Heart left ventricle (tissue), 16 donors: ENCODE measurements around the gene ANKRD44. TPM values are rescaled to one million over a fixed set of nuclear protein-coding genes. Genes with fewer than 3 reads are reported as not detected.

Experiments
- ATAC-seq, 4 donors: fragments of 200-7000 bp; cut with Tn5 transposase; one replicate each; pipeline ENCODE4 v1.9.1; 2020 to 2022; ENCODE audit warnings: moderate library complexity in 4 of 4, mild to moderate bottlenecking in 3 of 4, moderate number of reproducible peaks in 1 of 4
- DNase-seq, 5 donors: peaks; one replicate each; pipeline ENCODE4 v3.0.0-alpha.2; 2020
- H3K27ac ChIP-seq, 12 donors: fragments of 200-600 bp; sonication (generic) in 4 of 12; one replicate each; pipeline versions ENCODE4 v1.5.0 to v1.8.0; 2016 to 2022; ENCODE audit warnings: mild to moderate bottlenecking in 2 of 12
- H3K27me3 ChIP-seq, 9 donors: fragments of 200-600 bp; sonication (generic) in 2 of 9; one replicate each; pipeline versions ENCODE4 v1.5.1 to v1.8.0; 2016 to 2022; ENCODE audit warnings: mild to moderate bottlenecking in 3 of 9
- H3K36me3 ChIP-seq, 9 donors: fragments of 200-600 bp; sonication (generic) in 2 of 9; one replicate each; pipeline versions ENCODE4 v1.5.0 to v1.8.0; 2018 to 2022; ENCODE audit warnings: mild to moderate bottlenecking in 2 of 9
- H3K4me1 ChIP-seq, 12 donors: fragments of 200-600 bp; sonication (generic) in 4 of 12; one replicate each; pipeline versions ENCODE4 v1.5.0 to v1.8.0; 2016 to 2022; ENCODE audit warnings: mild to moderate bottlenecking in 3 of 12
- H3K4me3 ChIP-seq, 12 donors: fragments of 200-600 bp; sonication (generic) in 4 of 12; one replicate each; pipeline versions ENCODE4 v1.5.0 to v1.8.0; 2017 to 2022; ENCODE audit warnings: mild to moderate bottlenecking in 9 of 12, moderate library complexity in 4 of 12
- H3K9me3 ChIP-seq, 12 donors: fragments of 200-600 bp; sonication (generic) in 4 of 12; one replicate each; pipeline versions ENCODE4 v1.5.0 to v1.8.0; 2016 to 2022; ENCODE audit warnings: mild to moderate bottlenecking in 1 of 12
- CTCF ChIP-seq, 12 donors: fragments of 200-600 bp; sonication (generic) in 4 of 12; IDR thresholded peaks; one replicate each; pipeline versions ENCODE4 v1.5.0 to v1.8.0; 2018 to 2022; ENCODE audit warnings: antibody characterized with exemption in 12 of 12, mild to moderate bottlenecking in 5 of 12
- POLR2A ChIP-seq, 2 donors: fragments of 450-650 bp; IDR thresholded peaks; one replicate each; pipeline ENCODE4 v1.6.1; 2017; ENCODE audit warnings: antibody characterized with exemption in 2 of 2, mild to moderate bottlenecking in 2 of 2, moderate library complexity in 2 of 2
- WGBS, 4 donors: extraction: QIAGEN DNeasy Blood & Tissue Kit in 2 of 4; methylation state at CpG; one replicate each; pipeline versions ENCODE4 v1.1.5 to v1.1.7; 2013 to 2018; 5-methylcytosine and 5-hydroxymethylcytosine counted together
- intact Hi-C, 10 donors: fragments of 100-400 bp; cut with DNase I; formaldehyde crosslinking; loops; one replicate each; pipeline versions ENCODE4 v1.11.1 to v1.14.2; 2022
- polyA plus RNA-seq, 2 donors: library from polyadenylated mRNA; stranded (reverse); fragments of 200-250 nt; gene quantifications; one replicate each; pipeline ENCODE4 v1.2.3, GENCODE V29; 2013
- total RNA-seq, 9 donors: library from RNA; depleted of rRNA in 2 of 9; stranded (reverse); fragments of >200 nt in 2 of 9; fragmentation: NEBNext Ultra II Directional in 3 of 9; extraction: Animal tissue kit (Norgen Biotek cat#: 25700) in 3 of 9; gene quantifications; one replicate each; pipeline versions ENCODE4 v1.1.0 to v1.2.4, GENCODE V29; 2016 to 2023
- donor health status: ischemic (EF 13 %, LVEDD 7.1; RV severe dilation, severe dysfunction).
- donor health status: healthy with polysubstance abuse.
- donor health status: DM: no; HTN: yes; CAD: no.
- donor health status: DM: no; HTN: no; CAD: no.
- donor health status: ischemic (EF 25% LVEDD 6.9; RV normal size, moderate dysfunction).
- donor health status: ischemic (EF 25% LVEDD 5.7; RV mildly dilated, moderate dysfunction).
- donor health status: healthy.
- donor health status: DM: yes; HTN: yes; CAD: no.
- donor health status: ischemic (EF 35%, LVEDD 5.7; RV mildly dilated, moderate dysfunction).
- donor health status: nonischemic (EF 11% LVEDD 7.7; RV severe dilation, severe dysfunction).
- donor health status: DM: yes; HTN: yes; CAD: no.
- donor health status: PGD.
- donor health status: ischemic (EF 29% LVEDD 5.4; RV normal size, mild dysfunction).
- donor health status: nonischemic (EF 23%, LVEDD 6.1; RV moderate dilation, normal function).

Gene ANKRD44
- total and polyA plus RNA-seq, 11 donors: 2.4 to 30.6 (median 8.4) TPM

GRCh38 chr2:197310987-197311420 is 424 bp upstream of the ANKRD44 start:
- DNase-seq: no peak
- TF ChIP-seq CTCF (IDR thresholded peaks at IDR 0.05) (no peak), POLR2A (IDR thresholded peaks at IDR 0.05) (no peak)
- H3K36me3 ChIP-seq: no peaks in the 10 kb centered on the region
- WGBS, 4 donors: 0 to 2% (median 1%) methylated on average over 6 to 22 of the region's 22 CpGs
- ATAC-seq: no peak
- intact Hi-C loops: loop anchor here (1.0 to 10.0 kb wide), 12 partner anchors 64 to 299 kb away; no protein-coding TSS in a partner anchor
- H3K4me1 ChIP-seq: peaks cover 0 to 35% (median 19%) of the 10 kb centered on the region in 12 donors
- H3K9me3 ChIP-seq: no peaks in the 10 kb centered on the region
- H3K27ac ChIP-seq: peak overlapping the region in 10 of 12 donors; percentile 34 to 80 (median 61)
- H3K27me3 ChIP-seq: no peaks in the 10 kb centered on the region
- peak overlapping the region; percentile 24 to 97 (median 72) for H3K4me3 ChIP-seq

- Histone ChIP-seq H3K36me3 (no peaks in the 10 kb centered on the region), H3K4me1 (peaks cover 0 to 47% (median 19%) of the 10 kb centered on the region in 12 donors), H3K9me3 (no peaks in the 10 kb centered on the region), H3K27me3 (no peaks in the 10 kb centered on the region), H3K27ac (peak overlapping the region; percentile 26 to 91 (median 70)), H3K4me3 (peak overlapping the region; percentile 56 to 97 (median 72))
- TF ChIP-seq POLR2A (IDR thresholded peaks at IDR 0.05): no peak
- intact Hi-C loops: loop anchor here (1.0 to 10.0 kb wide), 12 partner anchors 65 to 297 kb away; no protein-coding TSS in a partner anchor
- WGBS, 4 donors: 3 to 10% (median 6%) methylated on average over 20 to 30 of the region's 30 CpGs
- ATAC-seq (no peak), DNase-seq (peak in 4 of 5 donors; percentile 18 to 74 (median 32))
These were observed 819 bp downstream of the ANKRD44 start for GRCh38 chr2:197309691-197310231.

- Histone ChIP-seq H3K27ac (peak overlapping the region; percentile 35 to 91 (median 70)), H3K27me3 (no peaks in the 10 kb centered on the region), H3K9me3 (no peaks in the 10 kb centered on the region), H3K4me3 (peak overlapping the region in 11 of 12 donors; percentile 64 to 97 (median 72)), H3K36me3 (no peaks in the 10 kb centered on the region), H3K4me1 (peaks cover 0 to 53% (median 19%) of the 10 kb centered on the region in 12 donors)
- ATAC-seq: no peak
- DNase-seq: no peak
- 64 to 73% (median 68%) methylated on average over 8 of the region's 8 CpGs for WGBS, 4 donors
- intact Hi-C loops: no loop called here
- TF ChIP-seq CTCF (IDR thresholded peaks at IDR 0.05) (no peak), POLR2A (IDR thresholded peaks at IDR 0.05) (no peak)
These were observed 1.4 kb downstream of the ANKRD44 start for GRCh38 chr2:197308996-197309690.

GRCh38 chr2:197308585-197308984 is 2.0 kb downstream of the ANKRD44 start:
- Histone ChIP-seq H3K9me3 (no peaks in the 10 kb centered on the region), H3K4me3 (peak overlapping the region in 6 of 12 donors; percentile 70 to 97 (median 78)), H3K27ac (peak overlapping the region in 5 of 12 donors; percentile 17 to 91 (median 42)), H3K4me1 (peaks cover 0 to 59% (median 19%) of the 10 kb centered on the region in 12 donors), H3K27me3 (no peaks in the 10 kb centered on the region), H3K36me3 (no peaks in the 10 kb centered on the region)
- DNase-seq: no peak
- TF ChIP-seq POLR2A (IDR thresholded peaks at IDR 0.05) (no peak), CTCF (IDR thresholded peaks at IDR 0.05) (no peak)
- 44 to 56% (median 49%) methylated on average over 2 of the region's 2 CpGs for WGBS, 4 donors
- ATAC-seq: no peak
- intact Hi-C loops: no loop called here
